Caco-2 (cell line): Measurements from ENCODE around the gene RBM8A. TPM values are rescaled to one million over a fixed set of nuclear protein-coding genes. Genes with fewer than 3 reads are reported as not detected.

Experiments used
- BruUV-seq: library from RNA; stranded (reverse); fragments of 400-500 nt; replicated peaks from 2 replicates; lab custom pipeline; 2021; lab: Mats Ljungman, UMichigan
- CTCF ChIA-PET: fragments of 300-600 bp; sonication (Branson Sonifier 250); formaldehyde crosslinking; loops from one replicate; lab custom pipeline; 2022; ENCODE audit warnings: antibody characterized with exemption; lab: Charles Lee
- POLR2A ChIA-PET: fragments of 300-600 bp; sonication (Branson Sonifier 250); formaldehyde crosslinking; loops from one replicate; lab custom pipeline; 2022; ENCODE audit warnings: antibody characterized with exemption; lab: Charles Lee
- DNase-seq, 2 experiments: peaks; one replicate each; pipeline versions ENCODE4 v3.0.0 to v3.0.0-alpha.2; 2020 to 2022
- H3K27me3 ChIP-seq: replicated peaks from 2 replicates; pipeline ENCODE4 v1.6.0; 2011; ENCODE audit warnings: low read length; ENCODE audit not compliant: control insufficient read depth, insufficient read depth
- H3K36me3 ChIP-seq: 2 replicates; pipeline ENCODE4 v1.5.1; 2011; ENCODE audit warnings: low read length; ENCODE audit not compliant: control insufficient read depth, insufficient read depth
- H3K4me1 ChIP-seq: fragments of 250-450 bp; sonication (Bioruptor Pico); 2 replicates; pipeline ENCODE4 v1.5.1; 2020; ENCODE audit warnings: mild to moderate bottlenecking
- H3K4me3 ChIP-seq: 2 replicates; pipeline ENCODE4 v1.5.1; 2011; ENCODE audit warnings: low read depth, mild to moderate bottlenecking, control low read depth, low read length
- H3K9me3 ChIP-seq: fragments of 250-450 bp; sonication (Bioruptor Pico); 2 replicates; pipeline ENCODE4 v1.5.1; 2020; ENCODE audit warnings: mild to moderate bottlenecking, moderate library complexity
- H3K27ac Mint-ChIP-seq: one replicate; pipeline ENCODE4 v1.8.0; 2022; ENCODE audit warnings: mixed read lengths; ENCODE audit not compliant: unreplicated experiment
- H3K27me3 Mint-ChIP-seq: one replicate; pipeline ENCODE4 v1.8.0; 2022; ENCODE audit warnings: mixed read lengths; ENCODE audit not compliant: insufficient read depth, unreplicated experiment
- H3K36me3 Mint-ChIP-seq: one replicate; pipeline ENCODE4 v1.8.0; 2022; ENCODE audit warnings: mild to moderate bottlenecking, mixed read lengths; ENCODE audit not compliant: insufficient read depth, unreplicated experiment
- H3K4me1 Mint-ChIP-seq: one replicate; pipeline ENCODE4 v1.8.0; 2022; ENCODE audit warnings: low read depth, mixed read lengths; ENCODE audit not compliant: unreplicated experiment
- H3K4me3 Mint-ChIP-seq: one replicate; pipeline ENCODE4 v1.8.0; 2022; ENCODE audit warnings: mild to moderate bottlenecking, moderate library complexity, mixed read lengths; ENCODE audit not compliant: unreplicated experiment
- H3K9me3 Mint-ChIP-seq: one replicate; pipeline ENCODE4 v1.8.0; 2022; ENCODE audit warnings: mixed read lengths; ENCODE audit not compliant: unreplicated experiment
- CTCF ChIP-seq, 2 experiments: fragments of 200-600 bp in 1 of 2; IDR thresholded peaks; 1 replicate in 1 of 2; 2 replicates in 1 of 2; pipeline versions ENCODE4 v1.5.1 to v1.8.0; 2011 to 2022; ENCODE audit warnings: antibody characterized with exemption in 1 of 2, control low read depth in 1 of 2, inconsistent platforms in 1 of 2, low read depth in 1 of 2, low read length in 1 of 2, mild to moderate bottlenecking in 1 of 2, moderate library complexity in 1 of 2; ENCODE audit not compliant: insufficient read depth in 1 of 2, severe bottlenecking in 1 of 2, unreplicated experiment in 1 of 2
- intact Hi-C: fragments of 100-400 bp; cut with micrococcal nuclease; formaldehyde crosslinking; loops from one replicate; pipeline ENCODE4 v1.10.0; 2022; ENCODE audit not compliant: unreplicated experiment
- total RNA-seq: library from RNA; stranded (reverse); gene quantifications from 2 replicates; pipeline ENCODE4 v1.2.3, GENCODE V29; 2022

The RBM8A gene
- total RNA-seq, 1 experiment from 2014 or later, result 185 TPM

- no peak overlapping the region for H3K4me3 Mint-ChIP-seq
- intact Hi-C loops, result no loop called here
Measured at GRCh38 chr1:145871994-145872924, 55.0 kb downstream of the RBM8A start.

More at GRCh38 chr1:145871994-145872924, 55.0 kb downstream of the RBM8A start:
- Mint-ChIP-seq H3K9me3 (no peaks in the 10 kb centered on the region), H3K27me3 (no peaks in the 10 kb centered on the region), H3K36me3 (no peaks in the 10 kb centered on the region), H3K27ac (no peak overlapping the region), H3K4me1 (no peaks in the 10 kb centered on the region)
- no peak for TF ChIP-seq CTCF (IDR thresholded peaks at IDR 0.05; ENCODE audit: insufficient read depth in 1 of 2, low read depth in 1 of 2, low read length in 1 of 2, severe bottlenecking in 1 of 2, unreplicated experiment in 1 of 2)
- Histone ChIP-seq H3K36me3 (no peaks in the 10 kb centered on the region), H3K27me3 (no peaks in the 10 kb centered on the region), H3K4me3 (no peak overlapping the region), H3K4me1 (peaks cover 13% of the 10 kb centered on the region), H3K9me3 (no peaks in the 10 kb centered on the region)
- no peak for DNase-seq
- CTCF ChIA-PET, result no interaction called here
- no TSS peak for BruUV-seq
- POLR2A ChIA-PET, result interaction anchor here (1.2 kb wide), 1 partner anchor 10 kb away, joined by 3 read pairs; no protein-coding TSS in a partner anchor

Other genes starting within 250 kb of the RBM8A start
- 90.2 and 98.9 TPM in 2 replicates for gene PDZK1, start 220.1 kb downstream of the RBM8A start, total RNA-seq
- gene CD160, start 208.0 kb downstream of the RBM8A start, total RNA-seq, result 0.16 and 0.20 TPM in 2 replicates
- gene RNF115, start 103.4 kb downstream of the RBM8A start, total RNA-seq, result 16.6 and 17.5 TPM in 2 replicates
- gene POLR3C, start 103.3 kb downstream of the RBM8A start, total RNA-seq, result 48.0 and 48.8 TPM in 2 replicates
- gene NUDT17, start 81.9 kb downstream of the RBM8A start, total RNA-seq, result 4.8 and 6.4 TPM in 2 replicates
- 20.3 and 22.0 TPM in 2 replicates for gene PIAS3, start 68.4 kb downstream of the RBM8A start, total RNA-seq
- gene ANKRD35, start 41.6 kb downstream of the RBM8A start, total RNA-seq, result 0.09 and 0.34 TPM in 2 replicates
- 0.12 and 0.43 TPM in 2 replicates for gene ITGA10, start 17.4 kb downstream of the RBM8A start, total RNA-seq
- gene PEX11B, start 8.8 kb downstream of the RBM8A start, total RNA-seq, result 14.5 and 16.1 TPM in 2 replicates
- gene LIX1L, start 30.5 kb upstream of the RBM8A start, total RNA-seq, result 0.82 and 1.1 TPM in 2 replicates
- 0.19 and 0.77 TPM in 2 replicates for gene ANKRD34A, start 37.1 kb upstream of the RBM8A start, total RNA-seq
- gene POLR3GL, start 37.2 kb upstream of the RBM8A start, total RNA-seq, result 2.9 and 3.4 TPM in 2 replicates
- gene TXNIP, start 69.1 kb upstream of the RBM8A start, total RNA-seq, result 27.5 and 38.6 TPM in 2 replicates
- gene HJV, start 94.3 kb upstream of the RBM8A start, total RNA-seq, result not detected in 2 replicates
- gene NBPF10, start 217.3 kb upstream of the RBM8A start, total RNA-seq, result 2.3 TPM in 2 replicates